Measurements from ENCODE around the gene MEF2B. TPM values are rescaled to one million over a fixed set of nuclear protein-coding genes. Genes with fewer than 3 reads are reported as not detected.

The MEF2B gene
- total RNA-seq, 1 donor from 2014 or later = 2.7 TPM

DNA sequence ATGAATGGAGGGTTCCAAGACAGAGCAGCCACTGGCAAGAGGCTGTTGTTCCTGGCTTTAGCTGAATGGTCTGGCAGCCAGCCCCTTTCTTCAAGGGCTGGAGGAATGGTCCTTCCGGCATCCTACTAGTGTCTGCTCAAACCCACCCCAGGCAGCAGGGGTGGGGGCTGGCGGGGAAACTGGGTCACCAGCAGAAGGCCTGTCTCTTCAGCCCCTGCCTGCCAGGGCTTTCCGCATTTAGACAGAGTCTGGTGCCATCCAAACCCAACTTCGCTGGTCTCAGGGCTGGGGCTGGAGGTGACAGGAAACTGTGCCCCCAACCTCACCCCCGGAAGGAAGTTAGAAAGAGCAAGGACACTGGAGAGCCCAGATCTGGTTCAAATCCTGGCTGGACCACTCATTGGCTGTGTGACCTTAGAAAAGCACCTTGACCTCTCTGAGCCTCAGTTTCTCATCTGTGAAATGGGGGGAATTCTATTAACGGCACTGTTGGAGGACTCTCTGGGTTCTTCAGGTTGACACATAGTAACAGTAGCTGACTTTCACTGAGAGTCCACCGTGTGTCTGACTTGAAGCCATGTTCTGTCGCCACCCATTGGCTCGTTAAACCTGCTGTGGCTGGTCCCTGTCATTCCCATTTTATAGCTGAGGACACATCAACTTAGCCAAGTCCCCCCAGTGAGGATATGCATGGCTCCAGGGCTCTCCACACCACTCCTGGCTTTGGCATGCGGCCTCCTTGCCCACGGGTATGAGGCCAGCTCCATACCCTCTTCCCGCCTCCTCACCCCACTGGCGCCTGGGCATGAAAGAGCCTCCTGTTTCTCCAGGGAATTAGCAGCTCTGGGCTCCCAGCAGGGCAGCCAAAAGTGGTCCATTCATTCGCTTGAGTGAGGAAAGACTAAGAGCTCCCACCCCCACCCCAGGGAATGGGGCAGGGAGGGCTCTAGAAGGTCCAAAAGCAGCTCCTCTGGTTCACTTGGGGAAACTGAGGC is 35.6 kb upstream of the MEF2B start:
- DNase-seq (ENCODE audit: low spot score) = no peak
- Mint-ChIP-seq H3K27me3 (ENCODE audit: low read depth) (peaks cover 2% of the 10 kb centered on the region), H3K9me3 (no peaks in the 10 kb centered on the region), H3K36me3 (ENCODE audit: low read depth) (peaks cover 12% of the 10 kb centered on the region), H3K27ac (no peak overlapping the region), H3K4me3 (ENCODE audit: low read depth) (no peak overlapping the region), H3K4me1 (ENCODE audit: low read depth) (peaks cover 28% of the 10 kb centered on the region)
- intact Hi-C loops (cut with micrococcal nuclease) = no loop called here

GRCh38 chr19:19204181-19204580 is 34.1 kb upstream of the MEF2B start:
- DNase-seq (ENCODE audit: low spot score) = no peak
- no peak overlapping the region for H3K27ac Mint-ChIP-seq
- no peaks in the 10 kb centered on the region for H3K27me3 Mint-ChIP-seq (ENCODE audit: low read depth)
- H3K9me3 Mint-ChIP-seq = no peaks in the 10 kb centered on the region
- peak overlapping the region; percentile 69 for H3K4me3 Mint-ChIP-seq (ENCODE audit: low read depth)
- intact Hi-C loops (cut with micrococcal nuclease) = no loop called here
- peaks cover 16% of the 10 kb centered on the region for H3K36me3 Mint-ChIP-seq (ENCODE audit: low read depth)
- peaks cover 28% of the 10 kb centered on the region for H3K4me1 Mint-ChIP-seq (ENCODE audit: low read depth)

GRCh38 chr19:19203012-19203856 is 33.2 kb upstream of the MEF2B start, which contains the start of gene NR2C2AP:
Gene NR2C2AP (minus strand): TSS chr19:19203414. CDS start chr19:19203060, 354 bp downstream.
- peak; percentile 90 for DNase-seq (ENCODE audit: low spot score)
- Mint-ChIP-seq H3K4me3 (ENCODE audit: low read depth) (peak within 1 kb of the TSS; percentile 92), H3K9me3 (no peaks in the 10 kb centered on the region), H3K27ac (peak within 1 kb of the TSS; percentile 85), H3K27me3 (ENCODE audit: low read depth) (no peaks in the 10 kb centered on the region), H3K4me1 (ENCODE audit: low read depth) (peaks cover 28% of the 10 kb centered on the region), H3K36me3 (ENCODE audit: low read depth) (peaks cover 24% of the 10 kb centered on the region)
- intact Hi-C loops (cut with micrococcal nuclease) = loop anchor here (1.0 kb wide), 1 partner anchor 11 kb away; the partner anchor contains the start of genes BORCS8 and RFXANK

GRCh38 chr19:19202707-19203011 is 32.6 kb upstream of the MEF2B start:
- Mint-ChIP-seq H3K27ac (peak overlapping the region; percentile 85), H3K4me1 (ENCODE audit: low read depth) (peaks cover 27% of the 10 kb centered on the region), H3K27me3 (ENCODE audit: low read depth) (no peaks in the 10 kb centered on the region), H3K36me3 (ENCODE audit: low read depth) (peaks cover 28% of the 10 kb centered on the region), H3K4me3 (ENCODE audit: low read depth) (peak overlapping the region; percentile 92), H3K9me3 (no peaks in the 10 kb centered on the region)
- intact Hi-C loops (cut with micrococcal nuclease) = loop anchor here (1.0 kb wide), 1 partner anchor 10 kb away; the partner anchor contains the start of genes BORCS8 and RFXANK
- DNase-seq (ENCODE audit: low spot score) = no peak

DNA sequence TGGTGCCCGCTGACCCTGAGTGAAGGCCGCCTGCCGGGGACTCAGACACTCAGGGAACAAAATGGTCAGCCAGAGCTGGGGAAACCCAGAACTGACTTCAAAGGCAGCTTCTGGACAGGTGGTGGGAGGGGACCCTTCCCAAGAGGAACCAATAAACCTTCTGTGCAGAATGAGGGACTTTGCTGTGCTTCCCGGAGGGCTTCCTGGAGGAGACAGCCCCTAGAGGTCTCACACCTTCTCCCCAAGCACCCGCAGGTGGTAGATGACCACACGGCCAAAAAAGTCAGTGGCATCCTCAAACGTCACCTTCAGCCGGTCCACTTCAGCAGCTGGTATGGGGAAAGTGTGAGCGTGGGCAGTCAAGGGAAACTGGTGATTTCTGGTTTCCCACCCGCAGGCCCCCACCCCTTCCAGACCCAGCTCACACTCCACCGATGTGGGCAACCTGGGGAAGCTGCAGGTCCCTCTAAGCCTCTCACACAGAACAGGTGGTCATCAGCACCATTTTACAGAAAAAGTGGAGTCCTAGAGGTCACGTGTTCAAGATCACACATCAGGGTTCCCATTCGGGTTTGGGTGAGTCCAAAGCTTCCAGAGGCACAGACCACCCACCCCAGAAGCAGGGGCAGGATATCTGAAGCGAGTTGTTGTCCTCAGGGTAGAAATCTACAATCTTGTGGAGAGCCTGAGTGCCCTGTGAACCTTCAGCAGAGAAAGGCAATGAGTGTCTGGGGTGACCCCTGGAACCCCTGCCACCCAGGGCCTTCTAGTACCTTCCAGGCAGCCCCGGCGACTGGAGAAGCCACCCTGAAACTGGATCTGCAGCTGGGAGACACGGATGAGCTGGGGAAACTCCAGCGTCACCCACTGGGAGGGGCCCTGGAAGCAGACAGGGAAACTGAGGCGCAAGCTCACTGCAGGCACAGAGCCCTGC is 31.9 kb upstream of the MEF2B start:
- Mint-ChIP-seq H3K9me3 (no peaks in the 10 kb centered on the region), H3K27ac (peak overlapping the region; percentile 85), H3K27me3 (ENCODE audit: low read depth) (no peaks in the 10 kb centered on the region), H3K4me1 (ENCODE audit: low read depth) (peaks cover 20% of the 10 kb centered on the region), H3K36me3 (ENCODE audit: low read depth) (peaks cover 29% of the 10 kb centered on the region), H3K4me3 (ENCODE audit: low read depth) (peak overlapping the region; percentile 92)
- intact Hi-C loops (cut with micrococcal nuclease) = no loop called here
- no peak for DNase-seq (ENCODE audit: low spot score)

DNA sequence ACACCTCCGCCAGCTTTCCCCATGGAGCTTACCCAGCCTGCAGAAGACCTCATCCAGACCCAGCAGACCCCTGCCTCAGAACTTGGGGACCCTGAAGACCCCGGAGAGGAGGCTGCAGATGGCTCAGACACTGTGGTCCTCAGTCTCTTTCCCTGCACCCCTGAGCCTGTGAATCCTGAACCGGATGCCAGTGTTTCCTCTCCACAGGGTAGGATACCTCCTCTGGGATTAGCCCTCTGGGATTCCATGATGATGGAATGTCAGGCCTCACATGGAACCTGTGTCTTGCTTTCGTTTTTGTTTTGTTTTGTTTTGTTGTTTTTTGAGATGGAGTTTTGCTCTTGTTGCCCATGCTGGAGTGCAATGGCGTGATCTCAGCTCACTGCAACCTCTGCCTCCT is 23.9 kb upstream of the MEF2B start:
- Mint-ChIP-seq H3K27me3 (ENCODE audit: low read depth) (no peaks in the 10 kb centered on the region), H3K9me3 (no peaks in the 10 kb centered on the region), H3K4me3 (ENCODE audit: low read depth) (peak overlapping the region; percentile 94), H3K27ac (peak overlapping the region; percentile 71), H3K36me3 (ENCODE audit: low read depth) (peaks cover 28% of the 10 kb centered on the region), H3K4me1 (ENCODE audit: low read depth) (peaks cover 18% of the 10 kb centered on the region)
- intact Hi-C loops (cut with micrococcal nuclease) = loop anchor here (5.0 kb wide), 2 partner anchors 162 to 277 kb away; partner anchors contain the start of genes ARMC6, COPE, DDX49 and SUGP2
- DNase-seq (ENCODE audit: low spot score) = no peak

- no peaks in the 10 kb centered on the region for H3K9me3 Mint-ChIP-seq
- H3K27ac Mint-ChIP-seq = peak overlapping the region; percentile 99
- H3K36me3 Mint-ChIP-seq (ENCODE audit: low read depth) = peaks cover 26% of the 10 kb centered on the region
- peak overlapping the region; percentile 94 for H3K4me3 Mint-ChIP-seq (ENCODE audit: low read depth)
- DNase-seq (ENCODE audit: low spot score) = no peak
- intact Hi-C loops (cut with micrococcal nuclease) = loop anchor here (1.0 to 5.0 kb wide), 5 partner anchors 10 to 276 kb away; partner anchors contain the start of genes ARMC6, COPE, DDX49 and MAU2
- peaks cover 18% of the 10 kb centered on the region for H3K4me1 Mint-ChIP-seq (ENCODE audit: low read depth)
- no peaks in the 10 kb centered on the region for H3K27me3 Mint-ChIP-seq (ENCODE audit: low read depth)
These were observed 22.9 kb upstream of the MEF2B start for GRCh38 chr19:19192910-19193423.

- H3K27me3 Mint-ChIP-seq (ENCODE audit: low read depth) = no peaks in the 10 kb centered on the region
- H3K36me3 Mint-ChIP-seq (ENCODE audit: low read depth) = peaks cover 25% of the 10 kb centered on the region
- DNase-seq (ENCODE audit: low spot score) = peak; percentile 99
- H3K9me3 Mint-ChIP-seq = no peaks in the 10 kb centered on the region
- intact Hi-C loops (cut with micrococcal nuclease) = loop anchor here (1.0 to 5.0 kb wide), 5 partner anchors 11 to 275 kb away; partner anchors contain the start of genes ARMC6, COPE, DDX49 and MAU2
- H3K4me3 Mint-ChIP-seq (ENCODE audit: low read depth) = peak within 1 kb of the TSS; percentile 94
- peaks cover 18% of the 10 kb centered on the region for H3K4me1 Mint-ChIP-seq (ENCODE audit: low read depth)
- H3K27ac Mint-ChIP-seq = peak within 1 kb of the TSS; percentile 99
These were observed 22.2 kb upstream of the MEF2B start, which contains the start of the genes BORCS8 and RFXANK for GRCh38 chr19:19192078-19192882. Gene BORCS8 (minus strand): TSS chr19:19192152. CDS start chr19:19192117, 35 bp downstream. Gene RFXANK (plus strand): TSS chr19:19192258. CDS start chr19:19193947, 1,689 bp downstream.

DNA sequence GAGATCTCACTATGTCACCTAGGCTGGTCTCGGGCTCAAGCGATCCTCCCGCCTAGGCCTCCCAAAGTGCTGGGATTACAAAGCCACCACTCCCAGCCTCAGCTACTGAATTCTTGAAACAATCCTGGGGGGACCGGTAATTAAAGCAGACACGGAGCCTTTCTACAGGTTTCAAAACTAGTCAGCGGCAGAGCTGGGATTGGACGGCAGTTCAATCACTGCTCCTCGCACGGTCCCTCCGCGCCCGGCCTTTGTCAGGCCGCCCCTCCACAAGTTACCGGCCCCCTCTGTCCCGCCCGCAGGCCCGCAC is 21.7 kb upstream of the MEF2B start:
- Mint-ChIP-seq H3K9me3 (peaks cover 3% of the 10 kb centered on the region), H3K4me1 (ENCODE audit: low read depth) (peaks cover 18% of the 10 kb centered on the region), H3K36me3 (ENCODE audit: low read depth) (peaks cover 27% of the 10 kb centered on the region), H3K27ac (peak overlapping the region; percentile 99), H3K27me3 (ENCODE audit: low read depth) (no peaks in the 10 kb centered on the region), H3K4me3 (ENCODE audit: low read depth) (peak overlapping the region; percentile 94)
- DNase-seq (ENCODE audit: low spot score) = no peak
- intact Hi-C loops (cut with micrococcal nuclease) = loop anchor here (1.0 to 5.0 kb wide), 5 partner anchors 12 to 274 kb away; partner anchors contain the start of genes ARMC6, COPE, DDX49 and MAU2

DNA sequence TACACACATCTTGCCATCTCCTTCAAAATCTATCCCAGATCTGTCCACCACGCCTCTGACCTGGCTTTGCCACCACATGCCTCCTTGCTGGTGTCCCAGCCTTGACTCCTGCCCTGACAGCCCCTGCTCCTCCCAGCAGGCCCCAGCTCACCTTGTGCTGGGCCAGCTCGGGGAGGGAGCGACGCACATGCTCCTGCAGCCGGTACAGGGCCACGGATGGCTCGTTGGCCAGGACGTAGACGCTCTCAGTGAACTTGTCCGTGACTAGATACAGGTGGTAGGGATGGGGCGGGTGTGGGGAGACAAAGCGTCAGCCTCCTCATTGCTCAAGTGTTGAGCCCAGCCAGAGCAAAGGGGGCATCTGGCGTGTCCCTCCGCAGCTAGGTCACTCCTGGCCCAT is 16.7 kb upstream of the MEF2B start:
- H3K4me3 Mint-ChIP-seq (ENCODE audit: low read depth) = no peak overlapping the region
- no peak for DNase-seq (ENCODE audit: low spot score)
- no peaks in the 10 kb centered on the region for H3K27me3 Mint-ChIP-seq (ENCODE audit: low read depth)
- H3K9me3 Mint-ChIP-seq = peaks cover 7% of the 10 kb centered on the region
- peaks cover 13% of the 10 kb centered on the region for H3K4me1 Mint-ChIP-seq (ENCODE audit: low read depth)
- no peak overlapping the region for H3K27ac Mint-ChIP-seq
- H3K36me3 Mint-ChIP-seq (ENCODE audit: low read depth) = peaks cover 48% of the 10 kb centered on the region
- intact Hi-C loops (cut with micrococcal nuclease) = no loop called here

Data from activated T-helper 2 cell treated with anti-CD3 and anti-CD28 coated beads, Interferon-gamma antibody, Interleukin-2, Interleukin-4, amounts not matched to agents 10 μg/mL and 5 μg/mL and 100 μg/mL, durations not matched to agents 14 hours and 24 hours and 36 hours (primary cell).